Ectodermal cell (in vitro differentiated cells): ENCODE data around the gene SERTAD3.

ENCODE experiments used
- H3K27ac ChIP-seq: 2 replicates; pipeline ENCODE4 v1.7.0; 2013; ENCODE audit warnings: mild to moderate bottlenecking, low read depth, low read length; ENCODE audit not compliant: insufficient read depth, poor library complexity, severe bottlenecking
- H3K27me3 ChIP-seq: 2 replicates; pipeline ENCODE4 v1.7.0; 2013; ENCODE audit warnings: mild to moderate bottlenecking, low read length; ENCODE audit not compliant: insufficient read depth, control insufficient read depth, poor library complexity, severe bottlenecking
- H3K36me3 ChIP-seq: one replicate; pipeline ENCODE4 v1.7.0; 2013; ENCODE audit warnings: low read length; ENCODE audit not compliant: control insufficient read depth, insufficient read depth
- H3K4me1 ChIP-seq: one replicate; pipeline ENCODE4 v1.7.0; 2013; ENCODE audit warnings: low read length; ENCODE audit not compliant: control insufficient read depth, insufficient read depth
- H3K4me3 ChIP-seq: 2 replicates; pipeline ENCODE4 v1.7.0; 2013; ENCODE audit warnings: low read depth, low read length, control low read depth; ENCODE audit not compliant: insufficient read depth
- H3K9me3 ChIP-seq: 2 replicates; pipeline ENCODE4 v1.7.0; 2013; ENCODE audit warnings: mild to moderate bottlenecking, low read length, moderate library complexity; ENCODE audit not compliant: control insufficient read depth
- WGBS, 2 experiments: methylation state at CpG; one replicate each; pipeline ENCODE4 v1.1.7; 2013; ENCODE audit warnings: missing lambda C conversion rate in 2 of 2; 5-methylcytosine and 5-hydroxymethylcytosine counted together

The SERTAD3 gene

GRCh38 chr19:40425450-40426287 is 18.5 kb downstream of the SERTAD3 start, which contains the start of gene SERTAD1:
SERTAD1 (minus strand) TSS chr19:40425992; CDS start chr19:40423546, 2,446 bp downstream.
- peaks cover 13% of the 10 kb centered on the region for H3K4me1 ChIP-seq
- peak within 1 kb of the TSS; percentile 67 for H3K4me3 ChIP-seq
- WGBS, 2 experiments: 0% methylated on average over 75 of the region's 75 CpGs
- no peaks in the 10 kb centered on the region for H3K9me3 ChIP-seq
- H3K27me3 ChIP-seq: no peaks in the 10 kb centered on the region
- H3K36me3 ChIP-seq: no peaks in the 10 kb centered on the region
- peak within 1 kb of the TSS; percentile 95 for H3K27ac ChIP-seq

- Histone ChIP-seq H3K27ac (peak overlapping the region; percentile 95), H3K9me3 (no peaks in the 10 kb centered on the region), H3K36me3 (no peaks in the 10 kb centered on the region), H3K27me3 (no peaks in the 10 kb centered on the region), H3K4me3 (peak overlapping the region; percentile 67), H3K4me1 (peaks cover 13% of the 10 kb centered on the region)
- WGBS, 2 experiments: 2% methylated on average over 28 of the region's 28 CpGs
Measured at GRCh38 chr19:40424637-40425449, 19.3 kb downstream of the SERTAD3 start.

GRCh38 chr19:40423938-40424337 is 20.2 kb downstream of the SERTAD3 start:
- no peak overlapping the region for H3K27ac ChIP-seq
- no peaks in the 10 kb centered on the region for H3K9me3 ChIP-seq
- WGBS, 2 experiments: 84 to 94% methylated on average over 3 to 4 of the region's 6 CpGs
- no peaks in the 10 kb centered on the region for H3K36me3 ChIP-seq
- no peaks in the 10 kb centered on the region for H3K27me3 ChIP-seq
- peaks cover 13% of the 10 kb centered on the region for H3K4me1 ChIP-seq
- no peak overlapping the region for H3K4me3 ChIP-seq

GRCh38 chr19:40422748-40423566 is 21.2 kb downstream of the SERTAD3 start:
- 94% methylated on average over 31 of the region's 31 CpGs for WGBS, 2 experiments
- Histone ChIP-seq H3K4me3 (no peak overlapping the region), H3K27ac (no peak overlapping the region)

DNA sequence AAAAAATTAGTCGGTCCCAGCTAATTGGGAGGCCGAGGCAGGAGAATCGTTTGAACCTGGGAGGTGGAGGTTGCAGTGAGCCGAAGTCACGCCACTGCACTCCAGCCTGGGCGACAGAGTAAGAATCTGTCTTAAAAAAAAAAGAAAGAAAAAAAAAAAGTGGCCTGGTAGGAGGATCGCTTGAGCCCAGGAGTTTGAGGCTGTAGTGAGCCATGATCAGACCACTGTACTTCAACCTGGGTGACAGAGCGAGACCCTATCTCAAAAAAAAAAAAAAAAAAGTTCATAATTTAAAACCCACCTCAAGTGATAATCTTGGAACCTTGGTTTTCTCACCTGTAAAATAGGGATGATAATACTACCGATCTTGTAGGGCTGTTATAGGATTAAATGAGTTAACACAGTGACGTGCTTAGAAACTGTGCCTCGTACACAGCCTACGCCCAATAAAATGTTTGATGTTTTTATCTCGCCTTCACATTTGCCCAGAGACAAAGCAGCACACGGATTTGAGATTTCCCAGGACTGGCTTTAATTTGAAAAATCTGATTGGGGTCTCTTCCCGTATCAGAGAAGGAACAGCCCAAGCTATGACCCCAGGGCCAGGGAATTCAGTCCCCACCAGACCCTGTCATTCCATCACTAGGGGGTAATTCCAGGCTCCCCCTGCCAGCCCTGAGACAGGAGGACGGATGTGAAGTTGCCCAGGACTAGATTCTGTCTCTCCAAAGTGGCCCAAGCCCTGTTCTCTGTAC is 22.0 kb downstream of the SERTAD3 start:
- no peak overlapping the region for H3K4me3 ChIP-seq
- no peak overlapping the region for H3K27ac ChIP-seq

More at GRCh38 chr19:40422748-40423566, 21.2 kb downstream of the SERTAD3 start:
- no peaks in the 10 kb centered on the region for H3K27me3 ChIP-seq
- H3K36me3 ChIP-seq: no peaks in the 10 kb centered on the region
- H3K4me1 ChIP-seq: peaks cover 13% of the 10 kb centered on the region
- H3K9me3 ChIP-seq: no peaks in the 10 kb centered on the region

GRCh38 chr19:40420766-40421765 is 23.1 kb downstream of the SERTAD3 start:
- 5% methylated on average over 56 of the region's 56 CpGs for WGBS, 2 experiments
- Histone ChIP-seq H3K4me1 (peaks cover 22% of the 10 kb centered on the region), H3K9me3 (no peaks in the 10 kb centered on the region), H3K27ac (peak overlapping the region; percentile 89), H3K36me3 (no peaks in the 10 kb centered on the region), H3K27me3 (no peaks in the 10 kb centered on the region), H3K4me3 (peak overlapping the region; percentile 38)

More for the DNA sequence above, 22.0 kb downstream of the SERTAD3 start:
- H3K9me3 ChIP-seq: no peaks in the 10 kb centered on the region
- WGBS, 2 experiments: 91 to 94% methylated on average over 15 to 16 of the region's 16 CpGs
- peaks cover 18% of the 10 kb centered on the region for H3K4me1 ChIP-seq
- H3K27me3 ChIP-seq: no peaks in the 10 kb centered on the region
- no peaks in the 10 kb centered on the region for H3K36me3 ChIP-seq

DNA sequence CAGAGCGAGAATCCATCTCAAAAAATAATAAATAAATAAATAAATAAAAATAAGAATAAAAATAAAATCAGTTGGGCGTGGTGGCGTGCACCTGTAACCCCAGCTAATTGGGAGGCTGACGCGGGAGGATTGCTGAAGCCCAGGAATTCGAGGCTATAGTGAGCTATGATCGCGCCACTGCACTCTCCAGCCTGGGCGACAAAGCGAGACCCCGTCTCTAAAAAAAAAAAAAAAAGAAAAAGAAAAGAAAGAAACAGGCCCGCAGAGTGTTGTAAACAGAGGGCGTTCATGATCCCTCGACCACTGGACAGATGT is 23.7 kb downstream of the SERTAD3 start:
- no peaks in the 10 kb centered on the region for H3K9me3 ChIP-seq
- WGBS, 2 experiments: 65 to 67% methylated on average over 13 of the region's 14 CpGs
- H3K4me1 ChIP-seq: peaks cover 22% of the 10 kb centered on the region
- H3K36me3 ChIP-seq: no peaks in the 10 kb centered on the region
- H3K4me3 ChIP-seq: peak overlapping the region; percentile 38
- H3K27me3 ChIP-seq: no peaks in the 10 kb centered on the region
- H3K27ac ChIP-seq: no peak overlapping the region

GRCh38 chr19:40419780-40420179 is 24.4 kb downstream of the SERTAD3 start:
- H3K4me3 ChIP-seq: no peak overlapping the region
- no peaks in the 10 kb centered on the region for H3K27me3 ChIP-seq
- H3K27ac ChIP-seq: no peak overlapping the region
- 93 to 96% methylated on average over 5 of the region's 5 CpGs for WGBS, 2 experiments
- no peaks in the 10 kb centered on the region for H3K36me3 ChIP-seq
- H3K9me3 ChIP-seq: no peaks in the 10 kb centered on the region
- H3K4me1 ChIP-seq: peaks cover 26% of the 10 kb centered on the region
